Liver (tissue), 3 donors: ENCODE measurements around the gene GHITM.

ENCODE experiments used
- CTCF ChIP-seq: fragments of 150-350 bp; IDR thresholded peaks from 2 replicates; pipeline ENCODE4 v1.5.1; 2017; ENCODE audit warnings: improper control_type of control experiment, low read depth, low read length; ENCODE audit not compliant: missing input control
- GABPA ChIP-seq, 2 donors: IDR thresholded peaks in 1 of 2; conservative IDR thresholded peaks in 1 of 2; 2 replicates each; pipeline ENCODE4 v1.6.1; 2016; ENCODE audit warnings: antibody characterized with exemption in 2 of 2, mild to moderate bottlenecking in 1 of 2, moderate library complexity in 1 of 2
- HNF4A ChIP-seq, 2 donors: conservative IDR thresholded peaks; 2 replicates each; pipeline ENCODE4 v1.6.1; 2016; ENCODE audit warnings: antibody characterized with exemption in 2 of 2, mild to moderate bottlenecking in 2 of 2
- JUND ChIP-seq, 2 donors: IDR thresholded peaks; 2 replicates each; pipeline ENCODE4 v1.6.1; 2016; ENCODE audit warnings: antibody characterized with exemption in 2 of 2
- MAX ChIP-seq: IDR thresholded peaks from 2 replicates; pipeline ENCODE4 v1.6.1; 2016; ENCODE audit warnings: antibody characterized with exemption
- RAD21 ChIP-seq, 2 donors: IDR thresholded peaks; 2 replicates each; pipeline ENCODE4 v1.6.1; 2016; ENCODE audit warnings: antibody characterized with exemption in 2 of 2, mild to moderate bottlenecking in 2 of 2
- TAF1 ChIP-seq: conservative IDR thresholded peaks from 2 replicates; pipeline ENCODE4 v1.6.1; 2016; ENCODE audit warnings: antibody characterized with exemption, mild to moderate bottlenecking
- YY1 ChIP-seq: IDR thresholded peaks from 2 replicates; pipeline ENCODE4 v1.6.1; 2016; ENCODE audit warnings: antibody characterized with exemption, mild to moderate bottlenecking
- ZBTB33 ChIP-seq: IDR thresholded peaks from 2 replicates; pipeline ENCODE4 v1.6.1; 2016; ENCODE audit warnings: antibody characterized with exemption
- donor health status: healthy.
- donor health status: healthy.

GRCh38 chr10:84193327-84193726 is 54.0 kb downstream of the GHITM start:
- TF ChIP-seq CTCF (no peak), JUND (IDR thresholded peaks at IDR 0.05) (no peak), RAD21 (IDR thresholded peaks at IDR 0.05) (no peak), GABPA (IDR thresholded peaks at IDR 0.05 in 1 of 2, conservative IDR thresholded peaks at IDR 0.05 in 1 of 2) (no peak), HNF4A (conservative IDR thresholded peaks at IDR 0.05) (no peak), ZBTB33 (no peak), MAX (no peak), TAF1 (no peak), YY1 (no peak)
